Thyroid gland (tissue), 4 donors: ENCODE measurements around the gene DKC1. TPM values are rescaled to one million over a fixed set of nuclear protein-coding genes. Genes with fewer than 3 reads are reported as not detected.
A peak's percentile ranks its signal among the peaks of the same experiment; 100 is the strongest.

Source experiments
- DNase-seq, 2 donors: peaks; one replicate each; pipeline ENCODE4 v3.0.0-alpha.2; 2019
- H3K27ac ChIP-seq, 3 donors: fragments of 200-600 bp; sonication (generic); 1 replicate in 2 of 3; 2 replicates in 1 of 3; pipeline ENCODE4 v1.5.1; 2016 to 2019; ENCODE audit warnings: mild to moderate bottlenecking in 1 of 3, moderate library complexity in 1 of 3
- H3K27me3 ChIP-seq: fragments of 200-600 bp; sonication (generic); one replicate; pipeline ENCODE4 v1.5.1; 2019
- H3K36me3 ChIP-seq, 2 donors: fragments of 200-600 bp; sonication (generic); one replicate each; pipeline ENCODE4 v1.5.1; 2016 to 2019
- H3K4me1 ChIP-seq, 2 donors: fragments of 200-600 bp; sonication (generic); one replicate each; pipeline ENCODE4 v1.5.1; 2017 to 2019
- H3K4me3 ChIP-seq, 3 donors: fragments of 200-600 bp; sonication (generic); replicated peaks in 1 of 3; 1 replicate in 2 of 3; 2 replicates in 1 of 3; pipeline ENCODE4 v1.5.1; 2016; ENCODE audit warnings: mild to moderate bottlenecking in 1 of 3
- H3K9me3 ChIP-seq: fragments of 200-600 bp; sonication (generic); one replicate; pipeline ENCODE4 v1.5.1; 2017
- CTCF ChIP-seq, 6 experiments: fragments of 200-600 bp in 3 of 6; fragments of 450-650 bp in 3 of 6; sonication (generic) in 3 of 6; IDR thresholded peaks; one replicate each; pipeline ENCODE4 v1.5.1; 2016 to 2019; ENCODE audit warnings: antibody characterized with exemption in 6 of 6, mild to moderate bottlenecking in 2 of 6, inconsistent platforms in 1 of 6, moderate library complexity in 1 of 6
- POLR2A ChIP-seq, 2 donors: fragments of 450-650 bp; IDR thresholded peaks; one replicate each; pipeline ENCODE4 v1.6.1; 2017; ENCODE audit warnings: antibody characterized with exemption in 2 of 2, mild to moderate bottlenecking in 2 of 2, moderate library complexity in 1 of 2
- WGBS, 2 donors: methylation state at CpG; one replicate each; pipeline ENCODE4 v1.1.5; 2017; 5-methylcytosine and 5-hydroxymethylcytosine counted together
- intact Hi-C: fragments of 100-400 bp; cut with DNase I; formaldehyde crosslinking; loops from one replicate; pipeline ENCODE4 v1.15.1; 2023
- total RNA-seq, 4 donors: library from RNA; depleted of rRNA; stranded (reverse); fragments of >200 nt; gene quantifications; one replicate each; pipeline ENCODE4 v1.2.3, GENCODE V29; 2016

DKC1 gene
- total RNA-seq, 4 donors from 2014 or later: 33.8 to 41.5 (median 35.2) TPM

GRCh38 chrX:154804261-154804956 lies 41.7 kb downstream of the DKC1 start:
- intact Hi-C loops: no loop called here
- peak in 1 of 2 donors; percentile 5 for DNase-seq
- no peak for TF ChIP-seq CTCF (IDR thresholded peaks at IDR 0.05)
- no peak for TF ChIP-seq POLR2A (IDR thresholded peaks at IDR 0.05)
- WGBS, 2 donors: 30 to 38% methylated on average over 7 of the region's 7 CpGs
- Histone ChIP-seq H3K36me3 (no peaks in the 10 kb centered on the region), H3K27ac (peak overlapping the region in 2 of 3 donors; percentile 16 to 62), H3K4me1 (peaks cover 11 to 16% of the 10 kb centered on the region in 2 donors), H3K9me3 (no peaks in the 10 kb centered on the region), H3K4me3 (peak overlapping the region in 2 of 3 donors; percentile 46 to 52), H3K27me3 (no peaks in the 10 kb centered on the region)

- intact Hi-C loops: no loop called here
- H3K36me3 ChIP-seq: no peaks in the 10 kb centered on the region
These were observed 42.5 kb downstream of the DKC1 start, which contains the start of gene MPP1 for GRCh38 chrX:154804957-154805695. Gene MPP1, minus strand, starts transcription at chrX:154805485. Its CDS starts 112 bp downstream, at chrX:154805373.

GRCh38 chrX:154805696-154806091 lies 43.0 kb downstream of the DKC1 start:
- no peaks in the 10 kb centered on the region for H3K36me3 ChIP-seq
- H3K27ac ChIP-seq: peak overlapping the region in 1 of 3 donors; percentile 55
- peak overlapping the region in 1 of 3 donors; percentile 52 for H3K4me3 ChIP-seq
- no peaks in the 10 kb centered on the region for H3K27me3 ChIP-seq
- intact Hi-C loops: no loop called here
- no peak for DNase-seq
- peaks cover 2 to 5% of the 10 kb centered on the region in 2 donors for H3K4me1 ChIP-seq
- TF ChIP-seq POLR2A (IDR thresholded peaks at IDR 0.05) (no peak), CTCF (IDR thresholded peaks at IDR 0.05) (no peak)
- WGBS, 2 donors: 9 to 47% methylated on average over 2 to 9 of the region's 13 CpGs
- no peaks in the 10 kb centered on the region for H3K9me3 ChIP-seq

More at GRCh38 chrX:154804957-154805695, 42.5 kb downstream of the DKC1 start, which contains the start of gene MPP1:
- TF ChIP-seq POLR2A (IDR thresholded peaks at IDR 0.05) (peak in 1 of 2 donors; percentile 61), CTCF (IDR thresholded peaks at IDR 0.05) (no peak)
- peak; percentile 68 to 71 for DNase-seq
- H3K4me1 ChIP-seq: peaks cover 7 to 11% of the 10 kb centered on the region in 2 donors
- WGBS, 2 donors: 0 to 2% methylated on average over 4 to 10 of the region's 65 CpGs
- H3K27me3 ChIP-seq: no peaks in the 10 kb centered on the region
- peak within 1 kb of the TSS in 2 of 3 donors; percentile 16 to 62 for H3K27ac ChIP-seq
- H3K4me3 ChIP-seq: peak within 1 kb of the TSS in 2 of 3 donors; percentile 46 to 52
- no peaks in the 10 kb centered on the region for H3K9me3 ChIP-seq

GRCh38 chrX:154806837-154807501 lies 44.3 kb downstream of the DKC1 start:
- Histone ChIP-seq H3K27me3 (no peaks in the 10 kb centered on the region), H3K27ac (no peak overlapping the region), H3K9me3 (no peaks in the 10 kb centered on the region), H3K4me3 (no peak overlapping the region), H3K4me1 (peaks cover 0 to 5% of the 10 kb centered on the region in 2 donors), H3K36me3 (no peaks in the 10 kb centered on the region)
- WGBS, 2 donors: 97 to 99% methylated on average over 5 of the region's 5 CpGs
- intact Hi-C loops: no loop called here
- no peak for DNase-seq
- TF ChIP-seq POLR2A (IDR thresholded peaks at IDR 0.05): no peak
- no peak for TF ChIP-seq CTCF (IDR thresholded peaks at IDR 0.05)
